GM12891 (cell line): ENCODE measurements around the gene KDM3A.

Experiments used
- POLR2A ChIP-seq: IDR thresholded peaks from 2 replicates; pipeline ENCODE4 v1.6.1; 2011; ENCODE audit warnings: low read depth, low read length, control low read depth
- POLR2AphosphoS5 ChIP-seq: IDR thresholded peaks from 2 replicates; pipeline ENCODE4 v1.6.1; 2011; ENCODE audit warnings: low read depth, low read length, control low read depth
- POU2F2 ChIP-seq: IDR thresholded peaks from 2 replicates; pipeline ENCODE4 v1.6.1; 2011; ENCODE audit warnings: low read depth, mild to moderate bottlenecking, control low read depth, low read length, moderate library complexity
- SPI1 ChIP-seq: IDR thresholded peaks from 2 replicates; pipeline ENCODE4 v1.6.1; 2011; ENCODE audit warnings: low read depth, low read length, control low read depth

DNA sequence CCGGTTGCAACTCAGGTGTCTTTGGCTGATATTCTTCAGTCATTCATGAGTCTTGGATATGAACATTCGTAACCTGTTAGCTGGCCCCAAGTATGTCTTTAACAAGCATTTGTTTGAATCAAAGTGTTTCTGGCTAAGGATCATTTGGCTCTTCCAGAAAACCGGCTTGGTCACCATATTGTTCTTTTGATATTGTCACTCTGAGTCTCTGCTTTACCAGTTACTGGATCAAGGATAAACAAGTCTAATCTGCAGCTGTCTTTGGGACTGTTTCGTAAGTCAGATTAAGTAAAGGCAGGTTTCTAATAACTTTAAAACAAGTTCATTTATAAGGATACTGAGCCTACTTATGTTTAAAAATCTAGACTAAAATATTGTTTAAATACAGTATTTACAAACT, 49.1 kb downstream of the KDM3A start:
- TF ChIP-seq POLR2A (no peak), SPI1 (no peak), POU2F2 (no peak), POLR2AphosphoS5 (no peak)
